Coronary artery (tissue), 2 donors: ENCODE data around the gene ALAD.

Experiments used
- DNase-seq: peaks from one replicate; pipeline ENCODE4 v3.0.0-alpha.2; 2017; ENCODE audit warnings: low spot score
- H3K27ac ChIP-seq, 2 donors: fragments of 200-600 bp; sonication (generic); one replicate each; pipeline ENCODE4 v1.5.1; 2016 to 2019
- H3K4me3 ChIP-seq: fragments of 200-600 bp; sonication (generic); 2 replicates; pipeline ENCODE4 v1.5.1; 2016; ENCODE audit warnings: mild to moderate bottlenecking, moderate library complexity
- TF ChIP-seq, protein P1 (sequence below): fragments of 200-600 bp; sonication (generic); IDR thresholded peaks from one replicate; pipeline ENCODE4 v1.5.1; 2019; ENCODE audit warnings: antibody characterized with exemption

The ALAD gene

DNA sequence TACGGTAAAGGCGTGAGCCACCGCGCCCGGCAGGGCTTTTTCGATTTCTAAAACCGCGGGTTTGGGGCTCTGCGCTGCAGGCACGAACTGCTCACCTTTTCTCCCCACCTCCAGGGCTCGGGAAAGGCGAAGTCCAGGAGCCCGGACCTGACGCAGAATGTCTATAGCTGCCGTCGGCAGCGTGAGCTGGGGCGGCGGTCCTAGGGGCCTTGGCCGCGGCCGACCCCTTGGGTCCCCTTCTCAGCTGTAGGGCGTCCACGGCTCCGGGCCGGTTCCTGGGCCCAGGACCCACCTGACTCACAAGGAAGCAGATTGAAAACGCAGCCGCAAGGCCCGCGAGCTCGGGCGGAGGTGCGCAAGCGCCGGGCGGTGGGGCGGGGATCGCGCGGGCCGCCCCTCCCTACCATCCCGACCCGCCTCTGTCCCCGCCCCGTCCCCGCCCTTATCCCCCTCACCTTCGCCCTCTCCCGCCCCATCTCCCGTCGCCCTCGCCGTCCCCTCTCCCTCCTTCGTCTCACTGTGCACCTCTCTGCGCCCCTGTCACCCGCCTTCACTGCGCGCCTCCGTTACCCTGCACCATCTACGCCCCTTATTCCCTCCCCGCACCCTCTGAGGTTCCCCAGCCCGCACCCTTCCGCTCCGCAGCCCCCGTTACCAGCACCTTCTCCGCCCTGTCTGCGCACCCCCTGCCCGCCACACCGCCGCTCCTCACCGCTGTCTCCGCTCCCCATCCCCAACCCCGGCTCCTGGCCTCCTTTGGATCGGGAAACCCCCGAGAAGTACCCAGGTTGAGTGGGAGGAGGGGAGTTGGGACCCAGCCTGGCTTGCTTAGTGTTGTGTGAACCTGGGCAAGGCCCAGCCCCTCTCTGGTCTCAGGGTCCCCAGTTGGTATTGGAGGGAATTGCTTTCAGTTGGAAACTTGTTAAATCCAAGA lies 24.2 kb downstream of the ALAD start, which contains the start of gene HDHD3:
Gene HDHD3, minus strand, starts transcription at position 353 of the 934 bp plus-strand sequence. CDS start 2,632 bp downstream, outside the sequence.
- peak within 1 kb of the TSS; percentile 49 to 86 for H3K27ac ChIP-seq
- peak; percentile 84 for DNase-seq
- H3K4me3 ChIP-seq, result peak within 1 kb of the TSS; percentile 73
- TF ChIP-seq, protein P1, sequence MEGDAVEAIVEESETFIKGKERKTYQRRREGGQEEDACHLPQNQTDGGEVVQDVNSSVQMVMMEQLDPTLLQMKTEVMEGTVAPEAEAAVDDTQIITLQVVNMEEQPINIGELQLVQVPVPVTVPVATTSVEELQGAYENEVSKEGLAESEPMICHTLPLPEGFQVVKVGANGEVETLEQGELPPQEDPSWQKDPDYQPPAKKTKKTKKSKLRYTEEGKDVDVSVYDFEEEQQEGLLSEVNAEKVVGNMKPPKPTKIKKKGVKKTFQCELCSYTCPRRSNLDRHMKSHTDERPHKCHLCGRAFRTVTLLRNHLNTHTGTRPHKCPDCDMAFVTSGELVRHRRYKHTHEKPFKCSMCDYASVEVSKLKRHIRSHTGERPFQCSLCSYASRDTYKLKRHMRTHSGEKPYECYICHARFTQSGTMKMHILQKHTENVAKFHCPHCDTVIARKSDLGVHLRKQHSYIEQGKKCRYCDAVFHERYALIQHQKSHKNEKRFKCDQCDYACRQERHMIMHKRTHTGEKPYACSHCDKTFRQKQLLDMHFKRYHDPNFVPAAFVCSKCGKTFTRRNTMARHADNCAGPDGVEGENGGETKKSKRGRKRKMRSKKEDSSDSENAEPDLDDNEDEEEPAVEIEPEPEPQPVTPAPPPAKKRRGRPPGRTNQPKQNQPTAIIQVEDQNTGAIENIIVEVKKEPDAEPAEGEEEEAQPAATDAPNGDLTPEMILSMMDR, result no peak

DNA sequence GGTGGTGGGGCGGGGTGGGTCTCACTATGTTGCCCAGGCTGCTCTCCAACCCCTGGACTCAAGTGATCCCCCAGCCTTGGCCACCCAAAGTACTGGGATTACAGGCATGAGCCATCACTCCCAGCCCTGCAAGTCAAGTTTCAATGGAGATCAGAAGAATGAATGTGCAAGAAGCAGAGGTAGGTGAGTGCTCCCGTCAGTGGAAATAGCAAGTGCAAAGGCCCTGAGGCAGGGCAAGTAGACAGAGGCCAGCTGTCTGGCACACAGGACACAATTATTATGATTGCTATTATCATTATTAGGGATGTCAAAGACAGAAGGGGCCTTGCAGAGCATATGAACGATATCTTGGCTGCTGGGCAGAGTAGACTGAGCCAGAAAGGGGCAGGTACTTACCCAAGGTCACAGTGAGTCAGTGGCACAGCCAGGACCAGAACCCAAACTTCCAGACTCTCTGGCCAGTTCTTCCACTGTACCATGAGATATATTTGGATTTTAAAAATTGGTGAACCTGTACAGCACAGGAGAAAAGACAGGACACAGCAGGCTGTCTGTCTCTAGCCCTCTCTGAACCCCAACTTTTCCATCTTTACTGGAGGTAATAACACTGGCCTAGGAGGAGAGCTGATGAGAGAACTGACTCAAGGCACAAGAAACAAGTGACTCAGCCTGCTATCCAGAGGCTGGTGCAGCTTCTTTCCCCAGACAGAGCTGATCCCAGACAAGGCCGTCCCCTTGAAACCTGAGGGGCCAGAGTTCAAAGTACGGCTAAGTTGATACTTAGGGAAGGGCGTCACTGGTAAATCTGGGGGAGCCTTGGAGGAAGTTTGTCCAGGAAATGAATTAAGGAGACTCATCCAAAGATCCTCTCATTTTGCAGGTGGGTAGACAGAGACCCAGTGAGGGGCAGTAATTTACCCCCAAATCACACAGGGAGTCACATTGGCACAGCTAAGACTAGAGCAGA lies 25.7 kb downstream of the ALAD start:
- H3K27ac ChIP-seq, result no peak overlapping the region
- peak overlapping the region; percentile 73 for H3K4me3 ChIP-seq
- TF ChIP-seq, protein P1, result no peak
- DNase-seq, result no peak

DNA sequence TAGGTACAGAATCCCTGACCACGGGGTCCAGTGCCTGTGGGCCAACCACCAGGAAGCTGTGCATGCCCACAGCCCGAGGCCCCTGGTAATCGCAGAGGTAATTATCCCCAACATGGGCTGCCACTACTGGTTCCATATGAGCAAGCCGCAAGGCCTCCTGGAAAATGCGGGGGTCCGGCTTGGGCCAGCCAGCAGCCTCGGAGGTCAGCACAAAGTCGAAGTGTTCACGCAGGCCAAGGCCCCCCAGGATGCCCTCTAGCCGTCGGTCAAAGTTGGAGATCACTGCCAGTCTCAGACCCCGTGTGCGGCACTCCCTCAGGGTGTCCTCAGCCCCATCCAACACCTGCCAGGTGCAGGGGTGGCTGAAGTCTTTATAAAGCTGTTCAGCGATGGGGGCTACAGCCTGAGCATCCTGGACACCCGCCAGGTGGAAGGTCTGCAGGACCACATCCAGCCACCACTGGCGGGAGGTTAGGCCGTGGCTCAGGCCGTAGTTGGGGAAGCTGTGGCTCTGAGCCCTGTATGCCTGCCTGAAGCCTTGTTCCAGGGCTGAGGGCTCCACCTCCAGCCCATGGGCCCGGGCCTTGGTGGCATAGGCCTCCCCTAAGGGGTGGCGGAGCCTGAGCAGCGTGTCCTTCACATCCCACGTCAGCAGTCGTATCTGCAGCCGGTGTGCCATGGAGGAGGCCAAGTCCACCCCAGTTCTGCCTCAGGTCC lies 27.2 kb downstream of the ALAD start:
- no peak for DNase-seq
- TF ChIP-seq, protein P1, result no peak
- Histone ChIP-seq H3K4me3 (no peak overlapping the region), H3K27ac (no peak overlapping the region)

DNA sequence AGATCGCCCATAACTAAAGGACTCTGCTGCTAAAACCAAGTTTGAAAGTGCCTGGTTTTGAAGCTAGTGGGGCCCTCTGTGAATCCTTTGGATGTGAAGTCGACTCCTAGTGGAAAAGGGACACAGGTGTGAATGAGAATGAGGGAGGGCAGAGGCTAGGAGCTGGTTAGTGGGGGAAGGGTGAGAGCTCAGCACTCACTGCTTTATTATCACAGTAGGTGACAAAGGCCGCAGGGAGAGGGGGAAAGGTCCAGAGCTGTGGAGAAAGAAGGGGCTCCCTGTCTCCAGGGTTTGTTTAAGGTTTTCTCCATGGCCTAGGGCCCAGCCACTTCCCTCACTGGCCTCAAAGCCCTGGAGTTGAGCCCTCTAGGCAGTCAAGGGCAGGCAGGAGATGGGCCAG lies 27.8 kb downstream of the ALAD start:
- no peak overlapping the region for H3K27ac ChIP-seq
- TF ChIP-seq, protein P1, result no peak
- no peak for DNase-seq
- no peak overlapping the region for H3K4me3 ChIP-seq

DNA sequence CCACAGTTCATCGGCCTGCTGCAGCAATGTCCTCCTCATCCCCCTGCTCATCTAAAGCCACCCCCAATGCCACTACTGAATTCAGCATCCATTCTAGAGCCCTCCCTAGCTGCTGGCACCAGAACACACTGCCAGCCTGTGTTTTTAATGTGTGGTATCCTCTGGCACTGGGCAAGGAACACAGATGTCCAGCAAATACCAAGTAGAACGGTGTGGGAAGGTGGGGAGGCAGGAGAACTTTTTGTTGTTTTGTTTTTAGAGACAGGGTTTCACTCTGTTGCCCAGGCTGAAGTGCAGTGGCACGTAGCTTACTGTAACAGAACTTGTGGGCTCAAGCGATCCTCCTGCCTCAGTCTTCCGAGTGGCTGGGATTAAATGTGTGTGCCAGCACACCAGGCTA lies 29.0 kb downstream of the ALAD start:
- DNase-seq, result no peak
- TF ChIP-seq, protein P1, result no peak
- H3K27ac ChIP-seq, result no peak overlapping the region
- no peak overlapping the region for H3K4me3 ChIP-seq

DNA sequence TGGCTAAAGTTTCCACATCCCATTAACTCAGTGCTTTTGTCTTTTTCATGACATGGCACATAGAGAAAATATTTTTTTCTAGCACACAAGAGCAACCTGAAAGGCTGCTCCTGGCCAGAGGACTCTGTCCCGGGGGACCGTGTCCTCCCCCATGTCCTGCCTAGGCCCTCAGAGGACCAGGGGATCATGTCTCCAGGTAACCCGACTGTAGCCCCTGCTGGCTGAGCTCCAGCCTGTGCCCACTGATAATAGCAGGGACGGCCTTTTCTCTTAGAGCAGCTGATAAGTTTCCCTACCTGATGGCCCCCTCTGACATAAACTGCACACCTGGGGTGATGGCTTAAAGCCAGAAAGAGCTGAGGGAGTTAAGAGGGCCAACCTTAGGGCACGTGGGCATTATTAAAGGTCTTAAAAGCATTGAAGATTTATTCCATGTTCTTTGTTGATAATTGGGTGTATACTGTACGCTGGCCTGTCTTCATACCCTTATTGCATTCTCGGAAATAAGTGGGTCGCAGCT lies 30.2 kb downstream of the ALAD start:
- Histone ChIP-seq H3K4me3 (no peak overlapping the region), H3K27ac (no peak overlapping the region)
- TF ChIP-seq, protein P1, result no peak
- no peak for DNase-seq
